HEK293 (cell line): ENCODE results near the gene CENPX.

Experiments used
- BCL11A ChIP-seq: fragments of 450-650 bp; formaldehyde crosslinking; IDR thresholded peaks from 2 replicates; pipeline ENCODE4 v1.5.1; 2016; ENCODE audit warnings: low read depth, missing biosample characterization, missing genetic modification characterization
- CTCF ChIP-seq: fragments of 450-650 bp; formaldehyde crosslinking; IDR thresholded peaks from 2 replicates; pipeline ENCODE4 v1.5.1; 2016; ENCODE audit warnings: missing biosample characterization, missing genetic modification characterization
- PRDM1 ChIP-seq: fragments of 450-650 bp; formaldehyde crosslinking; IDR thresholded peaks from 2 replicates; pipeline ENCODE4; 2016; ENCODE audit warnings: missing biosample characterization, missing genetic modification characterization
- SP2 ChIP-seq: fragments of 450-650 bp; formaldehyde crosslinking; IDR thresholded peaks from 2 replicates; pipeline ENCODE4 v1.5.1; 2016; ENCODE audit warnings: missing biosample characterization, missing genetic modification characterization
- ZBTB10 ChIP-seq: fragments of 450-650 bp; formaldehyde crosslinking; IDR thresholded peaks from 2 replicates; pipeline ENCODE4 v1.5.1; 2016; ENCODE audit warnings: missing biosample characterization, missing genetic modification characterization
- ZNF112 ChIP-seq: fragments of 450-650 bp; formaldehyde crosslinking; IDR thresholded peaks from 2 replicates; pipeline ENCODE4 v1.5.0; 2017; ENCODE audit warnings: missing biosample characterization, missing genetic modification characterization
- ZNF138 ChIP-seq: fragments of 450-650 bp; formaldehyde crosslinking; IDR thresholded peaks from 2 replicates; pipeline ENCODE4 v1.5.1; 2016; ENCODE audit warnings: missing biosample characterization, missing genetic modification characterization, borderline replicate concordance
- ZSCAN23 ChIP-seq: fragments of 450-650 bp; formaldehyde crosslinking; IDR thresholded peaks from 2 replicates; pipeline ENCODE4 v1.5.1; 2016; ENCODE audit warnings: missing biosample characterization, missing genetic modification characterization

GRCh38 chr17:82000803-82001570 is 21.7 kb downstream of the CENPX start:
- no peak for TF ChIP-seq PRDM1 (tag by site-specific recombination)
- no peak for TF ChIP-seq ZBTB10 (tag by site-specific recombination)
- no peak for TF ChIP-seq SP2 (tag by site-specific recombination)
- TF ChIP-seq CTCF = no peak
- TF ChIP-seq ZSCAN23 = no peak
- TF ChIP-seq BCL11A (tag by site-specific recombination) = no peak
- no peak for TF ChIP-seq ZNF112 (tag by site-specific recombination)
- no peak for TF ChIP-seq ZNF138
